Left ventricle myocardium superior (tissue), 1 donor: ENCODE results near the gene LRMDA. TPM values are rescaled to one million over a fixed set of nuclear protein-coding genes. Genes with fewer than 3 reads are reported as not detected.

Experiments
- ATAC-seq: fragments of 200-7000 bp; cut with Tn5 transposase; one replicate; pipeline ENCODE4 v1.9.1; 2020; ENCODE audit warnings: mild to moderate bottlenecking, moderate library complexity
- DNase-seq: peaks from one replicate; pipeline ENCODE4 v3.0.0-alpha.2; 2020
- intact Hi-C: fragments of 100-400 bp; cut with micrococcal nuclease; formaldehyde crosslinking; loops from one replicate; pipeline ENCODE4 v1.11.0; 2022
- total RNA-seq: library from RNA; stranded (reverse); fragmentation: NEBNext Ultra II Directional; extraction: Animal tissue kit (Norgen Biotek cat#: 25700); gene quantifications from one replicate; pipeline ENCODE4 v1.2.1, GENCODE V29; 2021
- donor health status: DM: no; HTN: yes; CAD: no; lungs with severe emphysema.

LRMDA gene
- total RNA-seq, 1 donor from 2014 or later, result 23.1 TPM

- no peak for DNase-seq
- no peak for ATAC-seq
- intact Hi-C loops, result no loop called here
Measured at GRCh38 chr10:75793848-75794247, 362.4 kb downstream of the LRMDA start.

GRCh38 chr10:75801121-75801520 lies 369.7 kb downstream of the LRMDA start:
- DNase-seq (no peak), ATAC-seq (no peak)
- intact Hi-C loops, result no loop called here

GRCh38 chr10:75801661-75802060 lies 370.2 kb downstream of the LRMDA start:
- DNase-seq (no peak), ATAC-seq (no peak)
- intact Hi-C loops, result no loop called here

GRCh38 chr10:75803121-75803520 lies 371.7 kb downstream of the LRMDA start:
- no peak for ATAC-seq
- intact Hi-C loops, result no loop called here
- DNase-seq, result no peak

- intact Hi-C loops, result no loop called here
- DNase-seq, result no peak
- ATAC-seq, result peak; percentile 70
Measured at GRCh38 chr10:75803816-75804552, 372.6 kb downstream of the LRMDA start.

GRCh38 chr10:75806186-75806585 lies 374.8 kb downstream of the LRMDA start:
- ATAC-seq, result no peak
- DNase-seq, result no peak
- intact Hi-C loops, result no loop called here

GRCh38 chr10:75807456-75807855 lies 376.0 kb downstream of the LRMDA start:
- no peak for DNase-seq
- ATAC-seq, result no peak
- intact Hi-C loops, result no loop called here

- ATAC-seq (no peak), DNase-seq (no peak)
- intact Hi-C loops, result no loop called here
Measured at GRCh38 chr10:75809003-75809402, 377.6 kb downstream of the LRMDA start.

- intact Hi-C loops, result no loop called here
- ATAC-seq (no peak), DNase-seq (no peak)
Measured at GRCh38 chr10:75814014-75814413, 382.6 kb downstream of the LRMDA start.

GRCh38 chr10:75815066-75815465 lies 383.6 kb downstream of the LRMDA start:
- ATAC-seq (no peak), DNase-seq (no peak)
- intact Hi-C loops, result no loop called here

GRCh38 chr10:75817198-75817597 lies 385.8 kb downstream of the LRMDA start:
- intact Hi-C loops, result no loop called here
- ATAC-seq, result peak; percentile 52

GRCh38 chr10:75818552-75818951 lies 387.1 kb downstream of the LRMDA start:
- DNase-seq, result no peak
- ATAC-seq, result peak; percentile 31
- intact Hi-C loops, result no loop called here

More at GRCh38 chr10:75817198-75817597, 385.8 kb downstream of the LRMDA start:
- DNase-seq, result no peak

GRCh38 chr10:75825235-75825634 lies 393.8 kb downstream of the LRMDA start:
- ATAC-seq (no peak), DNase-seq (no peak)
- intact Hi-C loops, result no loop called here

- no peak for ATAC-seq
- intact Hi-C loops, result no loop called here
- DNase-seq, result no peak
Measured at GRCh38 chr10:75825661-75826060, 394.2 kb downstream of the LRMDA start.

- DNase-seq (no peak), ATAC-seq (no peak)
- intact Hi-C loops, result no loop called here
Measured at GRCh38 chr10:75826846-75827245, 395.4 kb downstream of the LRMDA start.

GRCh38 chr10:75827587-75828021 lies 396.2 kb downstream of the LRMDA start:
- intact Hi-C loops, result no loop called here
- ATAC-seq (no peak), DNase-seq (no peak)

GRCh38 chr10:75828413-75828812 lies 397.0 kb downstream of the LRMDA start:
- no peak for ATAC-seq
- DNase-seq, result no peak
- intact Hi-C loops, result no loop called here

- intact Hi-C loops, result no loop called here
- no peak for DNase-seq
- no peak for ATAC-seq
Measured at GRCh38 chr10:75836064-75836463, 404.6 kb downstream of the LRMDA start.

GRCh38 chr10:75838486-75838885 lies 407.1 kb downstream of the LRMDA start:
- DNase-seq (no peak), ATAC-seq (no peak)
- intact Hi-C loops, result no loop called here

- intact Hi-C loops, result no loop called here
- no peak for ATAC-seq
Measured at GRCh38 chr10:75839020-75839419, 407.6 kb downstream of the LRMDA start.

GRCh38 chr10:75841266-75841665 lies 409.8 kb downstream of the LRMDA start:
- no peak for DNase-seq
- ATAC-seq, result no peak
- intact Hi-C loops, result no loop called here

More at GRCh38 chr10:75839020-75839419, 407.6 kb downstream of the LRMDA start:
- no peak for DNase-seq
